K562 (cell line): ENCODE data around the gene EPO. TPM values are rescaled to one million over a fixed set of nuclear protein-coding genes. Genes with fewer than 3 reads are reported as not detected.
A peak's percentile ranks its signal among the peaks of the same experiment; 100 is the strongest.

ENCODE experiments used
- ETS2 ChIP-seq: IDR thresholded peaks from 2 replicates; pipeline ENCODE4 v1.6.1; 2016; ENCODE audit warnings: borderline replicate concordance, missing genetic modification characterization, mild to moderate bottlenecking, moderate library complexity, missing compliant biosample characterization; ENCODE audit not compliant: poor library complexity, severe bottlenecking
- FOXA3 ChIP-seq, 2 experiments: fragments of 450-650 bp in 1 of 2; sonication (generic) in 1 of 2; formaldehyde crosslinking; IDR thresholded peaks in 1 of 2; conservative IDR thresholded peaks in 1 of 2; 2 replicates each; pipeline versions ENCODE4 v1.4.0 to v1.8.0; 2020 to 2022; ENCODE audit warnings: mild to moderate bottlenecking in 2 of 2, missing genetic modification reagents in 1 of 2
- HMGN3 ChIP-seq: IDR thresholded peaks from 2 replicates; pipeline ENCODE4 v1.6.1; 2011; ENCODE audit warnings: borderline replicate concordance, low read depth, mild to moderate bottlenecking, mixed read lengths, low read length; ENCODE audit not compliant: insufficient read length; ENCODE audit errors: extremely low read depth
- HNRNPUL1 ChIP-seq: fragments of 200-400 bp; formaldehyde crosslinking; IDR thresholded peaks from 2 replicates; pipeline ENCODE4 v1.6.1; 2017; ENCODE audit warnings: low read length
- HSF4 ChIP-seq: fragments of 250-450 bp; sonication (Bioruptor Pico); IDR thresholded peaks from 2 replicates; pipeline ENCODE4 v2.1.2; 2022; ENCODE audit warnings: mild to moderate bottlenecking, moderate library complexity, borderline replicate concordance
- IRF2 ChIP-seq: sonication (generic); formaldehyde crosslinking; IDR thresholded peaks from 2 replicates; pipeline ENCODE4 v1.8.1; 2022; ENCODE audit warnings: mild to moderate bottlenecking, missing genetic modification reagents
- MCM3 ChIP-seq: fragments of 450-650 bp; IDR thresholded peaks from 2 replicates; pipeline ENCODE4 v1.6.1; 2016
- MECOM ChIP-seq: fragments of 250-450 bp; sonication (Bioruptor Pico); IDR thresholded peaks from 2 replicates; pipeline ENCODE4 v1.8.0; 2022; ENCODE audit warnings: inconsistent platforms
- RBM14 ChIP-seq: fragments of 200-400 bp; formaldehyde crosslinking; IDR thresholded peaks from 2 replicates; pipeline ENCODE4 v1.6.1; 2018; ENCODE audit warnings: low read depth, mild to moderate bottlenecking, low read length, moderate library complexity, borderline replicate concordance; ENCODE audit not compliant: insufficient read depth
- RERE ChIP-seq: sonication (generic); formaldehyde crosslinking; IDR thresholded peaks from 2 replicates; pipeline ENCODE4 v1.8.0; 2023; ENCODE audit warnings: missing genetic modification reagents, mild to moderate bottlenecking, borderline replicate concordance
- SETDB1 ChIP-seq: IDR thresholded peaks from one replicate; pipeline ENCODE4 v1.6.1; 2012; ENCODE audit warnings: low read length, control low read depth, inconsistent platforms
- SNIP1 ChIP-seq: fragments of 450-650 bp; IDR thresholded peaks from 2 replicates; pipeline ENCODE4 v1.7.1; 2017; ENCODE audit warnings: low read depth, mild to moderate bottlenecking
- SNRNP70 ChIP-seq: fragments of 200-400 bp; formaldehyde crosslinking; optimal IDR thresholded peaks from 2 replicates; pipeline ENCODE3; 2017; ENCODE audit warnings: low read depth, low read length
- TBL1XR1 ChIP-seq, 2 experiments: IDR thresholded peaks; 2 replicates each; pipeline ENCODE4 v1.6.1; 2012; ENCODE audit warnings: improper control_type of control experiment in 2 of 2, low read length in 2 of 2, mild to moderate bottlenecking in 1 of 2
- TCFL5 ChIP-seq: fragments of 250-450 bp; sonication (Bioruptor Pico); conservative IDR thresholded peaks from 2 replicates; pipeline ENCODE4 v1.6.1; 2021; ENCODE audit warnings: mild to moderate bottlenecking, moderate library complexity, matching md5 sums
- ZBED1 ChIP-seq: IDR thresholded peaks from 2 replicates; pipeline ENCODE4 v1.6.1; 2014
- ZC3H8 ChIP-seq: fragments of 450-650 bp; IDR thresholded peaks from 2 replicates; pipeline ENCODE4 v1.6.1; 2017
- ZNF3 ChIP-seq: fragments of 250-450 bp; sonication (Bioruptor Pico); IDR thresholded peaks from 2 replicates; pipeline ENCODE4 v1.5.0; 2021; ENCODE audit warnings: mild to moderate bottlenecking, moderate library complexity
- ZNF518B ChIP-seq: fragments of 250-450 bp; sonication (Bioruptor Pico); IDR thresholded peaks from 2 replicates; pipeline ENCODE4 v1.5.0; 2021; ENCODE audit warnings: mild to moderate bottlenecking, moderate library complexity
- ZNF586 ChIP-seq: fragments of 450-650 bp; formaldehyde crosslinking; conservative IDR thresholded peaks from 2 replicates; pipeline ENCODE4 v1.4.0; 2020; ENCODE audit warnings: mild to moderate bottlenecking, moderate library complexity
- polyA plus RNA-seq, 8 experiments: library from polyadenylated mRNA; depleted of rRNA in 4 of 8; stranded (reverse) in 5 of 8; unstranded in 3 of 8; fragments of >200 nt; fragmentation: Nextera tagmentation in 2 of 8; fragmentation: Illumina TruSeq in 1 of 8; extraction: Ambion mirVana in 2 of 8; extraction: Trizol in 1 of 8; gene quantifications; 2 replicates each; pipeline versions ENCODE4 v1.2.1 to v1.2.3, GENCODE V29; 2011 to 2014; ENCODE audit warnings: inconsistent platforms in 1 of 8, missing spikeins in 1 of 8
- total RNA-seq, 7 experiments: library from RNA; depleted of rRNA in 6 of 7; stranded (reverse); fragments of >200 nt in 6 of 7; fragmentation: Illumina TruSeq in 2 of 7; extraction: Trizol in 2 of 7; gene quantifications; 2 replicates each; pipeline versions ENCODE4 v1.2.1 to v1.2.3, GENCODE V29; 2011 to 2021; ENCODE audit warnings: low replicate concordance in 1 of 7

EPO gene
- total and polyA plus RNA-seq, 9 of the 15 experiments (the other 6 are each of a cell fraction or from before 2014, with no cell fraction given), result 0.06 to 0.41 (median 0.07) TPM; not detected in 6

- TF ChIP-seq HNRNPUL1, result no peak
- no peak for TF ChIP-seq ZBED1
- no peak for TF ChIP-seq TCFL5 (CRISPR knock-in tag)
- TF ChIP-seq MECOM (CRISPR knock-in tag), result no peak
- TF ChIP-seq IRF2 (CRISPR knock-in tag), result no peak
- no peak for TF ChIP-seq RBM14
- TF ChIP-seq ZNF3, result no peak
- no peak for TF ChIP-seq ZNF518B
- TF ChIP-seq ZC3H8, result no peak
- TF ChIP-seq TBL1XR1 (IDR thresholded peaks at IDR 0.05; ENCODE audit: low read length in 2 of 2), result no peak
- no peak for TF ChIP-seq MCM3
- no peak for TF ChIP-seq SETDB1
- no peak for TF ChIP-seq SNRNP70
- TF ChIP-seq FOXA3 (CRISPR knock-in tag; conservative IDR thresholded peaks at IDR 0.05 in 1 of 2, IDR thresholded peaks at IDR 0.05 in 1 of 2), result 0 out of 4 replicates have a peak, but pooled peaks of 1 of the 2 experiments have one; percentile 31
- no peak for TF ChIP-seq ETS2
- no peak for TF ChIP-seq HSF4
- TF ChIP-seq ZNF586 (CRISPR knock-in tag), result no peak
- no peak for TF ChIP-seq SNIP1
- no peak for TF ChIP-seq RERE (CRISPR knock-in tag)
- TF ChIP-seq HMGN3, result peak; percentile 71
Observed at GRCh38 chr7:100705753-100706671, 14.3 kb upstream of the EPO start, which contains the start of gene POP7 (continued).
